Loucy (cell line): Measurements from ENCODE around the gene NDUFV1.

ENCODE experiments used
- EZH2phosphoT487 ChIP-seq: fragments of 200-600 bp; IDR thresholded peaks from 2 replicates; pipeline ENCODE4 v1.6.1; 2018; ENCODE audit warnings: antibody characterized with exemption, mild to moderate bottlenecking, moderate library complexity, borderline replicate concordance
- TF ChIP-seq, protein P1 (sequence below): fragments of 200-600 bp; sonication (generic); conservative IDR thresholded peaks from 2 replicates; pipeline ENCODE4 v1.5.1; 2014; ENCODE audit warnings: mild to moderate bottlenecking, antibody characterized with exemption, low read length

- TF ChIP-seq, protein P1, sequence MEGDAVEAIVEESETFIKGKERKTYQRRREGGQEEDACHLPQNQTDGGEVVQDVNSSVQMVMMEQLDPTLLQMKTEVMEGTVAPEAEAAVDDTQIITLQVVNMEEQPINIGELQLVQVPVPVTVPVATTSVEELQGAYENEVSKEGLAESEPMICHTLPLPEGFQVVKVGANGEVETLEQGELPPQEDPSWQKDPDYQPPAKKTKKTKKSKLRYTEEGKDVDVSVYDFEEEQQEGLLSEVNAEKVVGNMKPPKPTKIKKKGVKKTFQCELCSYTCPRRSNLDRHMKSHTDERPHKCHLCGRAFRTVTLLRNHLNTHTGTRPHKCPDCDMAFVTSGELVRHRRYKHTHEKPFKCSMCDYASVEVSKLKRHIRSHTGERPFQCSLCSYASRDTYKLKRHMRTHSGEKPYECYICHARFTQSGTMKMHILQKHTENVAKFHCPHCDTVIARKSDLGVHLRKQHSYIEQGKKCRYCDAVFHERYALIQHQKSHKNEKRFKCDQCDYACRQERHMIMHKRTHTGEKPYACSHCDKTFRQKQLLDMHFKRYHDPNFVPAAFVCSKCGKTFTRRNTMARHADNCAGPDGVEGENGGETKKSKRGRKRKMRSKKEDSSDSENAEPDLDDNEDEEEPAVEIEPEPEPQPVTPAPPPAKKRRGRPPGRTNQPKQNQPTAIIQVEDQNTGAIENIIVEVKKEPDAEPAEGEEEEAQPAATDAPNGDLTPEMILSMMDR: no peak
- no peak for TF ChIP-seq EZH2phosphoT487
Observed at GRCh38 chr11:67639438-67639859, 32.7 kb downstream of the NDUFV1 start, which contains the start of gene TBX10.
